GM12878 (cell line): Measurements from ENCODE around the gene MCOLN2. TPM values are rescaled to one million over a fixed set of nuclear protein-coding genes. Genes with fewer than 3 reads are reported as not detected.
A peak's percentile ranks its signal among the peaks of the same experiment; 100 is the strongest.

Source experiments
- EP300 ChIP-seq, 2 experiments: fragments of 150-350 bp in 1 of 2; IDR thresholded peaks; 2 replicates each; pipeline ENCODE4 v1.6.1; 2011 to 2012; ENCODE audit warnings: low read depth in 2 of 2, low read length in 2 of 2, borderline replicate concordance in 1 of 2, improper control_type of control experiment in 1 of 2, inconsistent platforms in 1 of 2; ENCODE audit not compliant: control insufficient read depth in 1 of 2
- MTA2 ChIP-seq: fragments of 450-650 bp; IDR thresholded peaks from 2 replicates; pipeline ENCODE4 v1.6.1; 2016; ENCODE audit warnings: low read depth, mild to moderate bottlenecking, moderate library complexity
- POLR2AphosphoS2 ChIP-seq: IDR thresholded peaks from 2 replicates; pipeline ENCODE4 v1.6.1; 2011; ENCODE audit warnings: low read depth, mild to moderate bottlenecking, low read length, improper control_type of control experiment, moderate library complexity
- RELB ChIP-seq: fragments of 450-650 bp; IDR thresholded peaks from 2 replicates; pipeline ENCODE4 v1.6.1; 2017; ENCODE audit warnings: low read depth, mild to moderate bottlenecking, moderate library complexity
- SIN3A ChIP-seq: IDR thresholded peaks from 2 replicates; pipeline ENCODE4 v1.6.1; 2012; ENCODE audit warnings: low read depth, low read length, improper control_type of control experiment
- ZBTB40 ChIP-seq: fragments of 450-650 bp; IDR thresholded peaks from 2 replicates; pipeline ENCODE4 v1.6.1; 2016; ENCODE audit warnings: mild to moderate bottlenecking, moderate library complexity, borderline replicate concordance
- polyA plus RNA-seq, 11 experiments: library from polyadenylated mRNA; depleted of rRNA in 4 of 11; unstranded in 6 of 11; stranded (reverse) in 5 of 11; fragments of >200 nt; fragmentation: Nextera tagmentation in 4 of 11; fragmentation: Illumina TruSeq in 1 of 11; extraction: Ambion mirVana in 4 of 11; extraction: Trizol in 1 of 11; gene quantifications; 1 replicate in 1 of 11; 2 replicates in 10 of 11; pipeline versions ENCODE4 v1.2.1 to v1.2.3, GENCODE V29; 2011 to 2016; ENCODE audit warnings: inconsistent platforms in 2 of 11, missing spikeins in 2 of 11, low read depth in 1 of 11
- total RNA-seq, 4 experiments: library from RNA; depleted of rRNA in 3 of 4; stranded (reverse); fragments of >200 nt in 3 of 4; fragmentation: Illumina TruSeq in 1 of 4; extraction: Trizol in 1 of 4; gene quantifications; 2 replicates each; pipeline versions ENCODE4 v1.2.1 to v1.2.3, GENCODE V29; 2013 to 2021
- TF ChIP-seq, protein P1 (sequence below): IDR thresholded peaks from 2 replicates; pipeline ENCODE4 v1.6.1; 2012; ENCODE audit warnings: low read depth, low read length, improper control_type of control experiment

MCOLN2 gene
- total and polyA plus RNA-seq, 10 of the 15 experiments (the other 5 are each of a cell fraction or from before 2014, with no cell fraction given), result 25.9 to 233 (median 109) TPM

DNA sequence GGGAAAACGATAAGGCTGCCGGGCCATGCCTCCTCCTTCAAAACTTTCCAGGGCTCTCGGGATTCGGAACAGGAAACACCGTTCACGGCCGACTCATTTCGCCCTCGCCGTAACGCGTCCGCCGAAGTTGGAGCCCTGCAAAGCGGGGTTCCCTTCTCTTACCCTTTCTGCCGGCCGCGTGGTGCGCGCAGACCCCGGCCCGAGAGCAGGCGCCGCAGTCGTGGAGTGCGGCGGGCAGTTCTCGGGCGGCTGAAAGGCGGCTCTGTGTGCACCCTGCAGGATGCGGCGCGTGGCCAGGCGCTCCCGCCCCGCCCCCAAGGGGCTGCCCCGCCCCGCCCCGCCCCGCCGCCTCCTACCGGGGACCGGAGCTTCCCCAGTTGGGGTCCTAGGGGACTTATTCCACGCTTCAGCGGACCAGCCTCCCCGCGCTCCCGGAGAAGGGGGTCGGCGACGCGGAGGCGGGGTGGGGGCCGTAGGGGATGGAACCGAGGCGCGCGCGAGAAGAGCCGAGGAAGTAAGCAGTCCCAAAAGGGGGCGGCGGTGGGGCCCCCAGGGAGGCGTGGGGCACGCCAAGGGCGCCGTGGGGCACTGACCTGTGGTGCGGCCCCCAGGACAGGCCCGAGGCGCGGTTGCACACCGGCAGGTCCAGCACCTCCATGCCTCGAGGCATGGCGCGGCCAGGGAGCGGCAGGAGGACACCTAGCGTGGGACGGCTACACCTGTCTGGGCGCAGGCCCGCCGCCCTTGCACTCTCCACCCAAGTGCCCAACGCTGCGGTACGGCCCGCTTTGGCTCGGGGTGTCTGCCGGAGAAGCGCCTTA is at the start of gene MCOLN2 (continued):
- peak; percentile 34; the same call in 1 of the 2 replicates for TF ChIP-seq ZBTB40
- TF ChIP-seq RELB, result peak; percentile 12; the same call in 1 of the 2 replicates
- TF ChIP-seq SIN3A, result 0 out of 2 replicates have a peak, but pooled peaks have one; percentile 7
- TF ChIP-seq EP300 (IDR thresholded peaks at IDR 0.05; ENCODE audit: borderline replicate concordance in 1 of 2, control insufficient read depth in 1 of 2, low read depth in 2 of 2, low read length in 2 of 2), result no peak
- TF ChIP-seq, protein P1, sequence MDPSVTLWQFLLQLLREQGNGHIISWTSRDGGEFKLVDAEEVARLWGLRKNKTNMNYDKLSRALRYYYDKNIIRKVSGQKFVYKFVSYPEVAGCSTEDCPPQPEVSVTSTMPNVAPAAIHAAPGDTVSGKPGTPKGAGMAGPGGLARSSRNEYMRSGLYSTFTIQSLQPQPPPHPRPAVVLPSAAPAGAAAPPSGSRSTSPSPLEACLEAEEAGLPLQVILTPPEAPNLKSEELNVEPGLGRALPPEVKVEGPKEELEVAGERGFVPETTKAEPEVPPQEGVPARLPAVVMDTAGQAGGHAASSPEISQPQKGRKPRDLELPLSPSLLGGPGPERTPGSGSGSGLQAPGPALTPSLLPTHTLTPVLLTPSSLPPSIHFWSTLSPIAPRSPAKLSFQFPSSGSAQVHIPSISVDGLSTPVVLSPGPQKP, result no peak
- peak; percentile 49; the same call in 1 of the 2 replicates for TF ChIP-seq POLR2AphosphoS2
- TF ChIP-seq MTA2, result no peak
- TF ChIP-seq, all 136 proteins: peak for 27
